HepG2 (cell line): ENCODE measurements around the gene HSCB. TPM values are rescaled to one million over a fixed set of nuclear protein-coding genes. Genes with fewer than 3 reads are reported as not detected.

ENCODE experiments used
- CREBL2 ChIP-seq: sonication (generic); formaldehyde crosslinking; IDR thresholded peaks from 2 replicates; pipeline ENCODE4 v1.8.1; 2023; ENCODE audit warnings: missing genetic modification reagents, mild to moderate bottlenecking, borderline replicate concordance
- GATAD2A ChIP-seq: IDR thresholded peaks from 2 replicates; pipeline ENCODE4 v1.6.1; 2016
- HNRNPK ChIP-seq: fragments of 200-400 bp; formaldehyde crosslinking; IDR thresholded peaks from 2 replicates; pipeline ENCODE4 v1.6.1; 2018; ENCODE audit warnings: low read length, low read depth, moderate library complexity, mild to moderate bottlenecking; ENCODE audit not compliant: poor library complexity, severe bottlenecking
- NFATC3 ChIP-seq: sonication (generic); formaldehyde crosslinking; IDR thresholded peaks from 2 replicates; pipeline ENCODE4 v1.5.1; 2020; ENCODE audit warnings: mild to moderate bottlenecking, missing genetic modification reagents
- NR0B2 ChIP-seq: sonication (generic); formaldehyde crosslinking; IDR thresholded peaks from 2 replicates; pipeline ENCODE4 v1.4.0; 2020; ENCODE audit warnings: mild to moderate bottlenecking, missing genetic modification reagents
- PBX2 ChIP-seq: IDR thresholded peaks from 2 replicates; pipeline ENCODE4 v1.6.1; 2016; ENCODE audit warnings: control low read depth
- ZBED4 ChIP-seq: sonication (generic); formaldehyde crosslinking; IDR thresholded peaks from 2 replicates; pipeline ENCODE4 v1.4.0; 2020; ENCODE audit warnings: missing genetic modification reagents, borderline replicate concordance
- ZNF142 ChIP-seq: sonication (generic); formaldehyde crosslinking; IDR thresholded peaks from 2 replicates; pipeline ENCODE4 v1.4.0; 2020; ENCODE audit warnings: missing genetic modification reagents
- ZNF205 ChIP-seq: IDR thresholded peaks from 2 replicates; pipeline ENCODE4 v1.6.1; 2018; ENCODE audit warnings: missing biosample characterization, missing genetic modification reagents
- ZNF274 ChIP-seq: sonication (generic); formaldehyde crosslinking; IDR thresholded peaks from 2 replicates; pipeline ENCODE4 v1.5.1; 2020; ENCODE audit warnings: mild to moderate bottlenecking, missing genetic modification reagents
- ZNF441 ChIP-seq: sonication (generic); formaldehyde crosslinking; IDR thresholded peaks from 2 replicates; pipeline ENCODE4 v1.7.0; 2021; ENCODE audit warnings: missing genetic modification reagents, borderline replicate concordance
- ZNF512B ChIP-seq: sonication (generic); formaldehyde crosslinking; IDR thresholded peaks from 2 replicates; pipeline ENCODE4 v1.5.1; 2020; ENCODE audit warnings: missing genetic modification reagents, mild to moderate bottlenecking, borderline replicate concordance
- ZNF547 ChIP-seq: sonication (generic); formaldehyde crosslinking; IDR thresholded peaks from 2 replicates; pipeline ENCODE4 v1.5.1; 2020; ENCODE audit warnings: mild to moderate bottlenecking, missing genetic modification reagents
- polyA plus RNA-seq, 8 experiments: library from polyadenylated mRNA; depleted of rRNA in 3 of 8; stranded (reverse) in 7 of 8; unstranded in 1 of 8; fragments of >200 nt; fragmentation: Illumina TruSeq in 4 of 8; extraction: Trizol in 4 of 8; gene quantifications; 2 replicates each; pipeline versions ENCODE4 v1.2.1 to v1.2.3, GENCODE V29; 2011 to 2016; ENCODE audit warnings: low read depth in 4 of 8, missing spikeins in 1 of 8, mixed read lengths in 1 of 8; ENCODE audit not compliant: insufficient read depth in 1 of 8
- total RNA-seq, 5 experiments: library from RNA; depleted of rRNA; stranded (reverse); fragments of >200 nt; fragmentation: Illumina TruSeq; extraction: Trizol; gene quantifications; 2 replicates each; pipeline ENCODE4 v1.2.3, GENCODE V29; 2016; ENCODE audit warnings: low read depth in 1 of 5

HSCB gene
- total and polyA plus RNA-seq, 2 of the 13 experiments (the other 11 are each of a cell fraction or from before 2014, with no cell fraction given) = 15.4 to 20.9 TPM

GRCh38 chr22:28799606-28800307, 57.9 kb downstream of the HSCB start (continued):
- no peak; the same call in 1 of the 2 replicates for TF ChIP-seq ZNF142 (CRISPR knock-in tag)
- TF ChIP-seq ZNF547 (CRISPR knock-in tag) = no peak
- no peak for TF ChIP-seq CREBL2
- TF ChIP-seq ZNF512B (CRISPR knock-in tag) = no peak
- TF ChIP-seq ZNF205 (CRISPR knock-in tag) = no peak
- no peak for TF ChIP-seq GATAD2A (CRISPR knock-in tag)
- TF ChIP-seq HNRNPK = peak; percentile 81
- no peak for TF ChIP-seq NFATC3
- TF ChIP-seq NR0B2 (CRISPR knock-in tag) = no peak
- TF ChIP-seq ZNF441 (CRISPR knock-in tag) = no peak
- no peak for TF ChIP-seq ZBED4 (CRISPR knock-in tag)
- no peak for TF ChIP-seq PBX2 (CRISPR knock-in tag)
- no peak for TF ChIP-seq ZNF274 (CRISPR knock-in tag)
